Fibroblast of the aortic adventitia (primary cell): ENCODE measurements around the gene IQUB. TPM values are rescaled to one million over a fixed set of nuclear protein-coding genes. Genes with fewer than 3 reads are reported as not detected.

Source experiments
- DNase-seq: peaks from one replicate; pipeline ENCODE4 v3.0.0-alpha.2; 2010; ENCODE audit warnings: low read depth
- H3K4me3 ChIP-seq: 2 replicates; pipeline ENCODE4 v1.5.1; 2011; ENCODE audit warnings: low read depth, mild to moderate bottlenecking, control low read depth, low read length, moderate library complexity
- CTCF ChIP-seq: IDR thresholded peaks from 2 replicates; pipeline ENCODE4 v1.5.1; 2011; ENCODE audit warnings: mild to moderate bottlenecking, low read length, control low read depth, inconsistent platforms; ENCODE audit not compliant: insufficient read depth
- total RNA-seq: library from RNA; depleted of rRNA; stranded (reverse); fragments of >200 nt; gene quantifications from 2 replicates; pipeline ENCODE4 v1.2.3, GENCODE V29; 2012; ENCODE audit warnings: low replicate concordance

The IQUB gene
- total RNA-seq, 1 donor: 0.81 TPM

GRCh38 chr7:123505221-123505620 is 29.2 kb downstream of the IQUB start:
- H3K4me3 ChIP-seq: no peak overlapping the region
- TF ChIP-seq CTCF: no peak
- DNase-seq: no peak

- no peak overlapping the region for H3K4me3 ChIP-seq
- DNase-seq: no peak
- no peak for TF ChIP-seq CTCF
These were observed 32.2 kb downstream of the IQUB start for GRCh38 chr7:123502201-123502600.

GRCh38 chr7:123500878-123501489 is 33.4 kb downstream of the IQUB start:
- TF ChIP-seq CTCF: no peak
- H3K4me3 ChIP-seq: no peak overlapping the region
- DNase-seq: no peak

GRCh38 chr7:123499211-123499970 is 35.0 kb downstream of the IQUB start:
- peak; percentile 22 for DNase-seq
- no peak for TF ChIP-seq CTCF
- H3K4me3 ChIP-seq: no peak overlapping the region

- no peak for DNase-seq
- TF ChIP-seq CTCF: no peak
These were observed 35.8 kb downstream of the IQUB start for GRCh38 chr7:123498601-123499000.

GRCh38 chr7:123498031-123498430 is 36.4 kb downstream of the IQUB start:
- TF ChIP-seq CTCF: no peak
- H3K4me3 ChIP-seq: no peak overlapping the region
- DNase-seq: no peak

More at GRCh38 chr7:123498601-123499000, 35.8 kb downstream of the IQUB start:
- no peak overlapping the region for H3K4me3 ChIP-seq
